ENCODE data around the gene NUDC. TPM values are rescaled to one million over a fixed set of nuclear protein-coding genes. Genes with fewer than 3 reads are reported as not detected.

The NUDC gene
- total and polyA plus RNA-seq, 9 of the 15 experiments (the other 6 are each of a cell fraction or from before 2014, with no cell fraction given), result 9.8 to 234 (median 149) TPM

DNA sequence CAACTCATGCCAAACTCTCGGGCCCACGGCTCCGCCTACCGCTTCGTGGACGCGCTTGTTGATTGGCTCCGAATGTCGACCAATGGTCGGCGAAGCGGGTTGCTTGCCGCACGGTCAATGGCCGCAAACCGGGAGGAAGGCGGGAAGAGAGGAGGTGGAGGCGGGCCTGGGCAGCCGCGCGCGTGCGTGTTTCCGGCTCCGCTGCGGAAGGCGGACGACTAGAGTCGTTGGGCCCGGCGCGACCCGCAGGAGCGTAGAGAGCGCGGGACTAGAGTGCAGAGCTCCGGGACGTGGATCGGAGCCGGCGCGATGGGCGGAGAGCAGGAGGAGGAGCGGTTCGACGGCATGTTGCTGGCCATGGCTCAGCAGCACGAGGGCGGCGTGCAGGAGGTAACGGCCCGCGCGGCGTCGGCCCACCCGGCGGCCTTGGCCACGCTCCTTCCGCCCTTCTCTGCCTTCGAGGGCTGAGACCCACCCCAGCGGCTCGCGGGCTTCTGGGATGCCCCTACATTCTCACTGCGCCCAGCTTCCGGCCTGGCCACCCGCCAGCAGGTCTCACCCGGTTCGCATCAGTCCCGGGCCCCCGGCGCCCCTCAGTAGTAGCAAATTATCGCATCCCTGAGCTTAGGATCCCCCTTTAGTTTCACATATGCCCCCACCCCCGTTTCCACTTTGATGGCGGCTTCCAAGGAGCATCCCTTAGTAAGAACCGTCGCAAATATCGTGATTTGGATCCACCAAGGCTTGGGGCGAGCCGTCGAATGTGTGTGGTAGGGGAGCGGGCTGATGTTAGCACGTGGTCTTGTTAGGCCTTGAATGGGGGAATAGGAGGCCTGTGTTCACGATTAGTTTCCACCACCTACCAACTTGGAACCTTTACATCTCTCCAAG is at the start of gene NUDC (continued):
- TF ChIP-seq OTX1 (CRISPR knock-in tag; IDR thresholded peaks at IDR 0.05) (peak; percentile 58; the same call in 1 of the 2 replicates), PYGO2 (tag; IDR thresholded peaks at IDR 0.05) (no peak), NCOA6 (IDR thresholded peaks at IDR 0.05) (no peak), TAF9B (IDR thresholded peaks at IDR 0.05; ENCODE audit: partially characterized antibody) (no peak), GATAD2B (IDR thresholded peaks at IDR 0.05; ENCODE audit: borderline replicate concordance) (no peak; the same call in 1 of the 2 replicates), RBFOX2 (IDR thresholded peaks at IDR 0.05; ENCODE audit: low read depth, low read length) (peak; percentile 98)
- TF ChIP-seq, protein P1, sequence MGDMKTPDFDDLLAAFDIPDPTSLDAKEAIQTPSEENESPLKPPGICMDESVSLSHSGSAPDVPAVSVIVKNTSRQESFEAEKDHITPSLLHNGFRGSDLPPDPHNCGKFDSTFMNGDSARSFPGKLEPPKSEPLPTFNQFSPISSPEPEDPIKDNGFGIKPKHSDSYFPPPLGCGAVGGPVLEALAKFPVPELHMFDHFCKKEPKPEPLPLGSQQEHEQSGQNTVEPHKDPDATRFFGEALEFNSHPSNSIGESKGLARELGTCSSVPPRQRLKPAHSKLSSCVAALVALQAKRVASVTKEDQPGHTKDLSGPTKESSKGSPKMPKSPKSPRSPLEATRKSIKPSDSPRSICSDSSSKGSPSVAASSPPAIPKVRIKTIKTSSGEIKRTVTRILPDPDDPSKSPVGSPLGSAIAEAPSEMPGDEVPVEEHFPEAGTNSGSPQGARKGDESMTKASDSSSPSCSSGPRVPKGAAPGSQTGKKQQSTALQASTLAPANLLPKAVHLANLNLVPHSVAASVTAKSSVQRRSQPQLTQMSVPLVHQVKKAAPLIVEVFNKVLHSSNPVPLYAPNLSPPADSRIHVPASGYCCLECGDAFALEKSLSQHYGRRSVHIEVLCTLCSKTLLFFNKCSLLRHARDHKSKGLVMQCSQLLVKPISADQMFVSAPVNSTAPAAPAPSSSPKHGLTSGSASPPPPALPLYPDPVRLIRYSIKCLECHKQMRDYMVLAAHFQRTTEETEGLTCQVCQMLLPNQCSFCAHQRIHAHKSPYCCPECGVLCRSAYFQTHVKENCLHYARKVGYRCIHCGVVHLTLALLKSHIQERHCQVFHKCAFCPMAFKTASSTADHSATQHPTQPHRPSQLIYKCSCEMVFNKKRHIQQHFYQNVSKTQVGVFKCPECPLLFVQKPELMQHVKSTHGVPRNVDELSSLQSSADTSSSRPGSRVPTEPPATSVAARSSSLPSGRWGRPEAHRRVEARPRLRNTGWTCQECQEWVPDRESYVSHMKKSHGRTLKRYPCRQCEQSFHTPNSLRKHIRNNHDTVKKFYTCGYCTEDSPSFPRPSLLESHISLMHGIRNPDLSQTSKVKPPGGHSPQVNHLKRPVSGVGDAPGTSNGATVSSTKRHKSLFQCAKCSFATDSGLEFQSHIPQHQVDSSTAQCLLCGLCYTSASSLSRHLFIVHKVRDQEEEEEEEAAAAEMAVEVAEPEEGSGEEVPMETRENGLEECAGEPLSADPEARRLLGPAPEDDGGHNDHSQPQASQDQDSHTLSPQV (IDR thresholded peaks at IDR 0.05), result peak; percentile 94
- TF ChIP-seq, protein P2, sequence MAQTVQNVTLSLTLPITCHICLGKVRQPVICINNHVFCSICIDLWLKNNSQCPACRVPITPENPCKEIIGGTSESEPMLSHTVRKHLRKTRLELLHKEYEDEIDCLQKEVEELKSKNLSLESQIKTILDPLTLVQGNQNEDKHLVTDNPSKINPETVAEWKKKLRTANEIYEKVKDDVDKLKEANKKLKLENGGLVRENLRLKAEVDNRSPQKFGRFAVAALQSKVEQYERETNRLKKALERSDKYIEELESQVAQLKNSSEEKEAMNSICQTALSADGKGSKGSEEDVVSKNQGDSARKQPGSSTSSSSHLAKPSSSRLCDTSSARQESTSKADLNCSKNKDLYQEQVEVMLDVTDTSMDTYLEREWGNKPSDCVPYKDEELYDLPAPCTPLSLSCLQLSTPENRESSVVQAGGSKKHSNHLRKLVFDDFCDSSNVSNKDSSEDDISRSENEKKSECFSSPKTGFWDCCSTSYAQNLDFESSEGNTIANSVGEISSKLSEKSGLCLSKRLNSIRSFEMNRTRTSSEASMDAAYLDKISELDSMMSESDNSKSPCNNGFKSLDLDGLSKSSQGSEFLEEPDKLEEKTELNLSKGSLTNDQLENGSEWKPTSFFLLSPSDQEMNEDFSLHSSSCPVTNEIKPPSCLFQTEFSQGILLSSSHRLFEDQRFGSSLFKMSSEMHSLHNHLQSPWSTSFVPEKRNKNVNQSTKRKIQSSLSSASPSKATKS (CRISPR knock-in tag; IDR thresholded peaks at IDR 0.05), result no peak
- TF ChIP-seq, protein P3, sequence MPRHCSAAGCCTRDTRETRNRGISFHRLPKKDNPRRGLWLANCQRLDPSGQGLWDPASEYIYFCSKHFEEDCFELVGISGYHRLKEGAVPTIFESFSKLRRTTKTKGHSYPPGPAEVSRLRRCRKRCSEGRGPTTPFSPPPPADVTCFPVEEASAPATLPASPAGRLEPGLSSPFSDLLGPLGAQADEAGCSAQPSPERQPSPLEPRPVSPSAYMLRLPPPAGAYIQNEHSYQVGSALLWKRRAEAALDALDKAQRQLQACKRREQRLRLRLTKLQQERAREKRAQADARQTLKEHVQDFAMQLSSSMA (CRISPR knock-in tag; IDR thresholded peaks at IDR 0.05), result no peak
- TF ChIP-seq, protein P4, sequence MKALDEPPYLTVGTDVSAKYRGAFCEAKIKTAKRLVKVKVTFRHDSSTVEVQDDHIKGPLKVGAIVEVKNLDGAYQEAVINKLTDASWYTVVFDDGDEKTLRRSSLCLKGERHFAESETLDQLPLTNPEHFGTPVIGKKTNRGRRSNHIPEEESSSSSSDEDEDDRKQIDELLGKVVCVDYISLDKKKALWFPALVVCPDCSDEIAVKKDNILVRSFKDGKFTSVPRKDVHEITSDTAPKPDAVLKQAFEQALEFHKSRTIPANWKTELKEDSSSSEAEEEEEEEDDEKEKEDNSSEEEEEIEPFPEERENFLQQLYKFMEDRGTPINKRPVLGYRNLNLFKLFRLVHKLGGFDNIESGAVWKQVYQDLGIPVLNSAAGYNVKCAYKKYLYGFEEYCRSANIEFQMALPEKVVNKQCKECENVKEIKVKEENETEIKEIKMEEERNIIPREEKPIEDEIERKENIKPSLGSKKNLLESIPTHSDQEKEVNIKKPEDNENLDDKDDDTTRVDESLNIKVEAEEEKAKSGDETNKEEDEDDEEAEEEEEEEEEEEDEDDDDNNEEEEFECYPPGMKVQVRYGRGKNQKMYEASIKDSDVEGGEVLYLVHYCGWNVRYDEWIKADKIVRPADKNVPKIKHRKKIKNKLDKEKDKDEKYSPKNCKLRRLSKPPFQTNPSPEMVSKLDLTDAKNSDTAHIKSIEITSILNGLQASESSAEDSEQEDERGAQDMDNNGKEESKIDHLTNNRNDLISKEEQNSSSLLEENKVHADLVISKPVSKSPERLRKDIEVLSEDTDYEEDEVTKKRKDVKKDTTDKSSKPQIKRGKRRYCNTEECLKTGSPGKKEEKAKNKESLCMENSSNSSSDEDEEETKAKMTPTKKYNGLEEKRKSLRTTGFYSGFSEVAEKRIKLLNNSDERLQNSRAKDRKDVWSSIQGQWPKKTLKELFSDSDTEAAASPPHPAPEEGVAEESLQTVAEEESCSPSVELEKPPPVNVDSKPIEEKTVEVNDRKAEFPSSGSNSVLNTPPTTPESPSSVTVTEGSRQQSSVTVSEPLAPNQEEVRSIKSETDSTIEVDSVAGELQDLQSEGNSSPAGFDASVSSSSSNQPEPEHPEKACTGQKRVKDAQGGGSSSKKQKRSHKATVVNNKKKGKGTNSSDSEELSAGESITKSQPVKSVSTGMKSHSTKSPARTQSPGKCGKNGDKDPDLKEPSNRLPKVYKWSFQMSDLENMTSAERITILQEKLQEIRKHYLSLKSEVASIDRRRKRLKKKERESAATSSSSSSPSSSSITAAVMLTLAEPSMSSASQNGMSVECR (CRISPR knock-in tag; IDR thresholded peaks at IDR 0.05), result peak; percentile 95
- TF ChIP-seq, protein P5, sequence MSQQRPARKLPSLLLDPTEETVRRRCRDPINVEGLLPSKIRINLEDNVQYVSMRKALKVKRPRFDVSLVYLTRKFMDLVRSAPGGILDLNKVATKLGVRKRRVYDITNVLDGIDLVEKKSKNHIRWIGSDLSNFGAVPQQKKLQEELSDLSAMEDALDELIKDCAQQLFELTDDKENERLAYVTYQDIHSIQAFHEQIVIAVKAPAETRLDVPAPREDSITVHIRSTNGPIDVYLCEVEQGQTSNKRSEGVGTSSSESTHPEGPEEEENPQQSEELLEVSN (IDR thresholded peaks at IDR 0.05; ENCODE audit: borderline replicate concordance in 1 of 2, extremely low read depth in 1 of 2, insufficient read depth in 1 of 2, insufficient read length in 1 of 2, low read depth in 1 of 2, low read length in 1 of 2, poor library complexity in 1 of 2, severe bottlenecking in 1 of 2), result peak; percentile 89 to 96
